ENCODE measurements around the gene IZUMO2. TPM values are rescaled to one million over a fixed set of nuclear protein-coding genes. Genes with fewer than 3 reads are reported as not detected.

Gene IZUMO2
- total RNA-seq, 1 experiment from 2014 or later = not detected

- H3K9me2 ChIP-seq (ENCODE audit: insufficient read depth) = no peaks in the 10 kb centered on the region
- no peak overlapping the region for H3K27ac ChIP-seq (ENCODE audit: low read depth, low read length)
- H3K4me3 ChIP-seq (replicated peaks in 1 of 2; ENCODE audit: low read depth in 1 of 2, low read length in 2 of 2) = no peak overlapping the region
- no peak overlapping the region for H3K9ac ChIP-seq (ENCODE audit: low read length)
- H3K36me3 ChIP-seq (ENCODE audit: control insufficient read depth in 1 of 2, insufficient read depth in 2 of 2, low read length in 2 of 2) = no peaks in the 10 kb centered on the region
- no peaks in the 10 kb centered on the region; a peak in 1 of 4 replicates for H3K4me1 ChIP-seq (ENCODE audit: control insufficient read depth in 1 of 2, insufficient read depth in 2 of 2, low read length in 2 of 2)
- DNase-seq (ENCODE audit: low read depth, low spot score) (no peak), ATAC-seq (no peak; the same call in 1 of the 2 replicates)
- no TSS peak for BruUV-seq (replicated peaks)
- intact Hi-C loops (cut with micrococcal nuclease) = no loop called here
- H2AFZ ChIP-seq (ENCODE audit: low read depth, low read length, poor library complexity, severe bottlenecking) = no peak overlapping the region
- H3K9me3 ChIP-seq (ENCODE audit: control insufficient read depth in 1 of 2, insufficient read depth in 1 of 2, low read depth in 1 of 2, low read length in 2 of 2) = peaks cover 0 to 3% of the 10 kb centered on the region in 2 experiments; a peak in 2 of 4 replicates
- no peaks in the 10 kb centered on the region for H4K20me1 ChIP-seq (ENCODE audit: insufficient read depth)
- ChIA-PET POLR2A (no interaction called here), CTCF (no interaction called here), RAD21 (ENCODE audit: low non-redundant PET in 1 of 2, low total read pairs in 2 of 2, uncharacterized antibody in 2 of 2, unreplicated experiment in 2 of 2) (no interaction called here)
- H3K27me3 ChIP-seq (ENCODE audit: insufficient read depth, low read length) = no peaks in the 10 kb centered on the region
- no peaks in the 10 kb centered on the region for H3K79me2 ChIP-seq (ENCODE audit: insufficient read depth, low read length)
- no peak for TF ChIP-seq POLR2A (IDR thresholded peaks at IDR 0.05; ENCODE audit: borderline replicate concordance, extremely low read depth, insufficient read depth, insufficient read length)
- TF ChIP-seq RAD21 (IDR thresholded peaks at IDR 0.05; ENCODE audit: low read depth) = no peak
- TF ChIP-seq, protein P1, sequence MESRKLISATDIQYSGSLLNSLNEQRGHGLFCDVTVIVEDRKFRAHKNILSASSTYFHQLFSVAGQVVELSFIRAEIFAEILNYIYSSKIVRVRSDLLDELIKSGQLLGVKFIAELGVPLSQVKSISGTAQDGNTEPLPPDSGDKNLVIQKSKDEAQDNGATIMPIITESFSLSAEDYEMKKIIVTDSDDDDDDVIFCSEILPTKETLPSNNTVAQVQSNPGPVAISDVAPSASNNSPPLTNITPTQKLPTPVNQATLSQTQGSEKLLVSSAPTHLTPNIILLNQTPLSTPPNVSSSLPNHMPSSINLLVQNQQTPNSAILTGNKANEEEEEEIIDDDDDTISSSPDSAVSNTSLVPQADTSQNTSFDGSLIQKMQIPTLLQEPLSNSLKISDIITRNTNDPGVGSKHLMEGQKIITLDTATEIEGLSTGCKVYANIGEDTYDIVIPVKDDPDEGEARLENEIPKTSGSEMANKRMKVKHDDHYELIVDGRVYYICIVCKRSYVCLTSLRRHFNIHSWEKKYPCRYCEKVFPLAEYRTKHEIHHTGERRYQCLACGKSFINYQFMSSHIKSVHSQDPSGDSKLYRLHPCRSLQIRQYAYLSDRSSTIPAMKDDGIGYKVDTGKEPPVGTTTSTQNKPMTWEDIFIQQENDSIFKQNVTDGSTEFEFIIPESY (IDR thresholded peaks at IDR 0.05; ENCODE audit: extremely low read depth, insufficient replicate concordance, low read length) = no peak
- TF ChIP-seq, protein P2, sequence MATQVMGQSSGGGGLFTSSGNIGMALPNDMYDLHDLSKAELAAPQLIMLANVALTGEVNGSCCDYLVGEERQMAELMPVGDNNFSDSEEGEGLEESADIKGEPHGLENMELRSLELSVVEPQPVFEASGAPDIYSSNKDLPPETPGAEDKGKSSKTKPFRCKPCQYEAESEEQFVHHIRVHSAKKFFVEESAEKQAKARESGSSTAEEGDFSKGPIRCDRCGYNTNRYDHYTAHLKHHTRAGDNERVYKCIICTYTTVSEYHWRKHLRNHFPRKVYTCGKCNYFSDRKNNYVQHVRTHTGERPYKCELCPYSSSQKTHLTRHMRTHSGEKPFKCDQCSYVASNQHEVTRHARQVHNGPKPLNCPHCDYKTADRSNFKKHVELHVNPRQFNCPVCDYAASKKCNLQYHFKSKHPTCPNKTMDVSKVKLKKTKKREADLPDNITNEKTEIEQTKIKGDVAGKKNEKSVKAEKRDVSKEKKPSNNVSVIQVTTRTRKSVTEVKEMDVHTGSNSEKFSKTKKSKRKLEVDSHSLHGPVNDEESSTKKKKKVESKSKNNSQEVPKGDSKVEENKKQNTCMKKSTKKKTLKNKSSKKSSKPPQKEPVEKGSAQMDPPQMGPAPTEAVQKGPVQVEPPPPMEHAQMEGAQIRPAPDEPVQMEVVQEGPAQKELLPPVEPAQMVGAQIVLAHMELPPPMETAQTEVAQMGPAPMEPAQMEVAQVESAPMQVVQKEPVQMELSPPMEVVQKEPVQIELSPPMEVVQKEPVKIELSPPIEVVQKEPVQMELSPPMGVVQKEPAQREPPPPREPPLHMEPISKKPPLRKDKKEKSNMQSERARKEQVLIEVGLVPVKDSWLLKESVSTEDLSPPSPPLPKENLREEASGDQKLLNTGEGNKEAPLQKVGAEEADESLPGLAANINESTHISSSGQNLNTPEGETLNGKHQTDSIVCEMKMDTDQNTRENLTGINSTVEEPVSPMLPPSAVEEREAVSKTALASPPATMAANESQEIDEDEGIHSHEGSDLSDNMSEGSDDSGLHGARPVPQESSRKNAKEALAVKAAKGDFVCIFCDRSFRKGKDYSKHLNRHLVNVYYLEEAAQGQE (IDR thresholded peaks at IDR 0.05; ENCODE audit: low read depth) = no peak
- TF ChIP-seq SRF (IDR thresholded peaks at IDR 0.05; ENCODE audit: low read depth) = no peak
- TF ChIP-seq, protein P3, sequence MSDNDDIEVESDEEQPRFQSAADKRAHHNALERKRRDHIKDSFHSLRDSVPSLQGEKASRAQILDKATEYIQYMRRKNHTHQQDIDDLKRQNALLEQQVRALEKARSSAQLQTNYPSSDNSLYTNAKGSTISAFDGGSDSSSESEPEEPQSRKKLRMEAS (IDR thresholded peaks at IDR 0.05) = no peak
- no peak for TF ChIP-seq CEBPB (IDR thresholded peaks at IDR 0.05; ENCODE audit: low read depth)
- no peak for TF ChIP-seq ZFX (IDR thresholded peaks at IDR 0.05)
- TF ChIP-seq SP1 (IDR thresholded peaks at IDR 0.05; ENCODE audit: low read depth) = no peak
- no peak for TF ChIP-seq TCF7L2 (IDR thresholded peaks at IDR 0.05; ENCODE audit: borderline replicate concordance, extremely low read depth, insufficient read depth, insufficient read length)
- no peak for TF ChIP-seq ZNF274 (IDR thresholded peaks at IDR 0.05; ENCODE audit: low read depth, low read length)
- no peak for TF ChIP-seq JUND (IDR thresholded peaks at IDR 0.05)
- TF ChIP-seq SIN3A (IDR thresholded peaks at IDR 0.05; ENCODE audit: low read depth) = no peak
- no peak for TF ChIP-seq ELF1 (IDR thresholded peaks at IDR 0.05; ENCODE audit: borderline replicate concordance, low read depth)
- TF ChIP-seq EZH2 (IDR thresholded peaks at IDR 0.05) = no peak
- no peak for TF ChIP-seq CBX3 (IDR thresholded peaks at IDR 0.05; ENCODE audit: low read depth)
- TF ChIP-seq POLR2AphosphoS5 (IDR thresholded peaks at IDR 0.05; ENCODE audit: low read depth, low read length) = no peak
- H3K4me2 ChIP-seq (ENCODE audit: low read length) = no peak overlapping the region
Measured at GRCh38 chr19:50158577-50158976, 4.5 kb downstream of the IZUMO2 start.

All from HCT116 (cell line).